Astrocyte of the cerebellum (primary cell): ENCODE results near the gene VAX1.

Experiments used
- DNase-seq: peaks from one replicate; pipeline ENCODE4 v3.0.0-alpha.2; 2011; ENCODE audit warnings: low read depth
- H3K4me3 ChIP-seq: 2 replicates; pipeline ENCODE4 v1.5.1; 2011; ENCODE audit warnings: mild to moderate bottlenecking, low read depth, low read length, moderate library complexity
- in situ Hi-C: cut with HindIII; loops from 2 replicates; pipeline ENCODE4 v1.10.0; 2017; ENCODE audit warnings: low sequenced_read_pairs
- TF ChIP-seq, protein P1 (sequence below): IDR thresholded peaks from 2 replicates; pipeline ENCODE4 v1.5.1; 2012; ENCODE audit warnings: low read length, low read depth, moderate library complexity, mild to moderate bottlenecking; ENCODE audit errors: missing control alignments

VAX1 gene

DNA sequence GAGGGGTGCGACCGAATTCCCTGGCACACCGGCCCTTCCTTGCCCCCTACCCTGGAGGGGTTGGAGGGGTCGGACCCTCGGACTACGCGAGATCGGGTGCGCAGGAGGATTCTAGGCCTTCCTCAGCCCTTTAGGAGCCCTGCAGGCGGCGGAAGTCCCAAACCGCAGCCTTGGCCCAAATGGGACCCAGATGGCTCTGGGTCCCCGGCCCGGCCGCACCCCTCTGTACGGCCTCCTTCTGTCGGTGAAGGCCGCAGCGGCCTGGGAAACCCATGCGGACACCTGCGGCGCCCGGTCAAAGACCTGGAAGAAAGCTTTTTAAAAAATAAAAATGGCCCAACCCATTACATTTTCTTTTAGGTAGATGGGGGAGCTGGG, 2.4 kb upstream of the VAX1 start:
- TF ChIP-seq, protein P1, sequence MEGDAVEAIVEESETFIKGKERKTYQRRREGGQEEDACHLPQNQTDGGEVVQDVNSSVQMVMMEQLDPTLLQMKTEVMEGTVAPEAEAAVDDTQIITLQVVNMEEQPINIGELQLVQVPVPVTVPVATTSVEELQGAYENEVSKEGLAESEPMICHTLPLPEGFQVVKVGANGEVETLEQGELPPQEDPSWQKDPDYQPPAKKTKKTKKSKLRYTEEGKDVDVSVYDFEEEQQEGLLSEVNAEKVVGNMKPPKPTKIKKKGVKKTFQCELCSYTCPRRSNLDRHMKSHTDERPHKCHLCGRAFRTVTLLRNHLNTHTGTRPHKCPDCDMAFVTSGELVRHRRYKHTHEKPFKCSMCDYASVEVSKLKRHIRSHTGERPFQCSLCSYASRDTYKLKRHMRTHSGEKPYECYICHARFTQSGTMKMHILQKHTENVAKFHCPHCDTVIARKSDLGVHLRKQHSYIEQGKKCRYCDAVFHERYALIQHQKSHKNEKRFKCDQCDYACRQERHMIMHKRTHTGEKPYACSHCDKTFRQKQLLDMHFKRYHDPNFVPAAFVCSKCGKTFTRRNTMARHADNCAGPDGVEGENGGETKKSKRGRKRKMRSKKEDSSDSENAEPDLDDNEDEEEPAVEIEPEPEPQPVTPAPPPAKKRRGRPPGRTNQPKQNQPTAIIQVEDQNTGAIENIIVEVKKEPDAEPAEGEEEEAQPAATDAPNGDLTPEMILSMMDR = no peak
- H3K4me3 ChIP-seq = no peak overlapping the region
- in situ Hi-C loops = no loop called here
- no peak for DNase-seq

DNA sequence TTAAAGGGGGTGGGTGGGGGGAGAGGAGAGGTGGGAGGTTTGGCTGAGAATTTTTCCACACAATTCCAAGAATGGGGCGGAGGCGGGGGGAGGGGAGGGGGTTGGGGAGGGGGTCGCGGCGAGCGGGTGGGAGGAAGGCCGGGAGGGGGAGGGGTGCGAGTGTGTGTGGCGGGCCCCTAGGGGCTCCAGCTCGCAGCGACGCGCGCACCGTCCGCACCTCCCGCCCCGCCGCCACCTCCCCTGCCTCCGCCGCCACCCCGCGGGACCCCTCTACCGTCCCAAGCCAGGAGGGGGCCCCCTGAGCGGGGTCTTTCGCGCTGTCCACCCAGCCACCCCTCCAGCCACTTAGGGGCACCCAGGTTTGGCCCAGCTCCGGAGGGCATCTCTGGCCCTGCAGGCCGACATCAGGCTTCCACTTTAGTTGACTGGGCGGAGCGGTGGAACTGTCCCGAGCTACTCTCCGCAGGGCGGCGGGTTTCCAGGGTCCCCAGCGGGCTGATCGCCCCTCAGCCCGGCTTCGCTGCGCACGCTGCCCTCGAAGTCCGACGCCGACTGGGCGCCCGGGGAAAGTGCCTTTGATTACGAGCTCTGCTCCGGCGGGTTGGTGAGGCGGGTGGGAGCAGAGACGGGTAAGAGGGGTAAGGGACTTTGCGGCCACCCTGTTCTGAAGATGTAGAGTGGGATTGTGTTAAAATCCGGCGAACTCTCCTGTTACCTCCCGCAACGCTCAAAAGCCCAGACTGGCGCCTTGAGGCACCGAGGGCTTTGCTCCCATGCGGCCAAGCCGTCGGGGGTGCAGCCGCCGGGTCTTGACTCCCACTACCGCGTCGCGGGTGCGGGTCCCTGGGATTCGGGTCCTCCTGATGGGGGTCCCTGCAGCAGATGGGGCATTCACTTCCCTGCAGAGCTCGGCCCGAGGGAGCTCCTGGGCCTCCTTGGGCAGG, 1.8 kb upstream of the VAX1 start:
- TF ChIP-seq, protein P1 = no peak
- no peak for DNase-seq
- in situ Hi-C loops = no loop called here
- no peak overlapping the region for H3K4me3 ChIP-seq

DNA sequence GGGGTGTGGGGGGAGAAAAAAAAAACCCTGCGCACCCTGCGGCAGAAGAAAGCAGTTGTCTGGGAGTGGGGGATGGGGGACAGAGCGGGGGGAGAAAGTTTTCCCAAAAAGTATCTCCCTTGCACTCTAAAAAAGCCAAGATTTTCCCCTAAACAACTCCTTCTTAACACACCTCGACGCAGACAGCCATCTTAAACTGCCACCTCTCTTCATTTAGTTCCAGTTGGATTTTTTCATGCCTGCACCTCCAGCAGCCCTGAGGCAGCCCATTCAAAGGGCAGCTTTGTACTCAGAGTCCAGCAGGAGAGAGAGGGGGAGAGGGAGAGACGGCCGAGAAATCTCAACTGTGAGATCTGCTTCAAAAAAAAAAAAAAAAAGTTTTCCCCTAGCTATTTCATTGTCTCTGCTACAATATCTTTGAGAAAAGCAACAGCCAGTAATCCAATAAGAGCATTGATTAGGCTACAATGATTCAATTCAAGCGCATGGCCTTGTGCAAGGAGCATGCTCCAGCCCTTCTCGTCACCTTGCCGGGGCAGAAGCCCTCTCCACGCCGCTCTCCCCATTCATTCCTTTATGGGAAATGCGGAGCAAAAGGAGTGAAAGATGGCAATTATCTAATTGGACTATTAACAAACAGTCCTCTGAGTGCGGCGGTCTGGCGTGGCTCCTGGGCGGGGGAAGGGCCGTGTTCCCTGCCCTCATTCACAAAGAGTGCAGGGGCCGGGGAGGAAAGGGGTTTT, 939 bp upstream of the VAX1 start:
- H3K4me3 ChIP-seq = no peak overlapping the region
- TF ChIP-seq, protein P1 = no peak
- no peak for DNase-seq
- in situ Hi-C loops = no loop called here

DNA sequence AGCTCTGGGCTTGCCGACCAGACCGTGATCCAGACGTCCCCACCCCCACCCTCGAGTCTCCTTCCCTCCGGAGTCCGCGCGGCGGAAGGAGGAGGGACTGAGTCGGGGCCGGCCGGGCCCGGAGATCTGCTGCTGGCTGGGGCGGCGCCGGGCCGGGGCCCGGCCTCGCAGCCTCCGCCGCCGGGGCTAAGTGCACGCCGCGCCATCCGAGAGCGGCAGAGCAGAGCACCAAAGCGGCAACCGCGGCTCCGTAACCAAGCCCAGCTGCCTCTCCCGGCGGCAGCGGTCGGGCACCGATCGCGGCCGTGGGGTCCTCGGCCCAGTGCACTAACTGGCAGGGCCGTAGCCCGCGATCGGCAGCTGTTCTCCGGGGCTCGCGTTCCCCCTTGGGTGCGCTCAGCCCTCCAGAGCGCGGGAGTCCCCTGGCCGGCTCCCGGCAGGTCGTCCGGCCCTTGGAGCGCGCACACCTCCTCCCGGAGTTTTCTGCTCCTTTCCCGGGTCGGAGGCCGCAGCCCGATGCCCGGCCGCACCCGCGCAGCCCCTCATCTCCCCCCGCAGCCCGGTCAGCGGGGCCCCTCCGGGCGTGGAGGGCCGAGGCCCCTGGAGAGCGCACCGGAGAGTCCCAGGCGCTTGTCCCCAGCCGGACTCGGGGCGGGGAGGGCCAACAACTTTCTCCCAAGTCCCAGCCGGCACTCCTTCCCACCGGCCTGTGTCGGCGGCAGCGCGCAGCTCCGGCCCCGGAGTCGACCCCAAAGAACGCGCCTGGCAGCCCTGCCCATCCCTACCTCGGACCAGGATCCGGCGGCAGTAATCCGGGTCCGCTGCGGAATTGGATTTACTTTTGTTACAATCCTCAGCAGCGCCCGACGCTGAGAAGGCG, 799 bp downstream of the VAX1 start:
- H3K4me3 ChIP-seq = peak overlapping the region; percentile 31
- in situ Hi-C loops = no loop called here
- TF ChIP-seq, protein P1 = no peak
- no peak for DNase-seq

DNA sequence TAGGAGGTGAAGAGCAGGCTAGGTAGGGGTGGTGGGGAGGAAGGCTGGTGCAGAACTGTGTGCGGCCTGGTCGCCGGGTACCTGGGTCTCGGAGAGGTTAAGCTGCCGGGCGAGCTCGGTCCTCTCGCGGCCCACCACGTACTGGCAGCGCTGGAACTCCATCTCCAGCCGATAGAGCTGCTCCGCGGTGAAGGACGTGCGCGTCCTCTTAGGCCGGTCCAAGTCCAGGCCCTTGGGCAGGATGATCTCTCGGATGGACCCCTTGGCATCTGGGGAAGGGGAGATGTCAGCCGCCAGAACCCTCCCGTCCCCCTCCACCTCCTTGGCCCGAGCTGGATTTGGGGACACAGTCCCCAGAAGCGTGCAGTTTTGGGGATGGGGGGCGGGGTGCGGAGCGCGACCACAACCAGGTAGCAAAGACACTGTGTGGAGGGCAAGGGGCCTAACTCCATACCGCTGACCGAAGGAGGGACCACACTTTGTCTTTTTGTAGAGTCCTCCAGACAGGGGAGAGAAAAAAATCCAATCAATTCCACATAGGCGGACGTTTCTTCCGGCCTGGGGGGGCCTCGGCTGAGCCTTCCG, 1.6 kb downstream of the VAX1 start:
- in situ Hi-C loops = no loop called here
- no peak for DNase-seq
- H3K4me3 ChIP-seq = peak overlapping the region; percentile 9
- TF ChIP-seq, protein P1 = no peak
